NCI-H345 (cell line): ENCODE measurements around the gene STARD7.
"Not testable (repeated sequence)": the region's sequence is repeated elsewhere in the genome, so short reads cannot be mapped to it uniquely, and the experiment has no call there.

Experiments
- DNase-seq: peaks from one replicate; lab custom pipeline; 2025; lab: John Stamatoyannopoulos, UW

Gene STARD7, protein sequence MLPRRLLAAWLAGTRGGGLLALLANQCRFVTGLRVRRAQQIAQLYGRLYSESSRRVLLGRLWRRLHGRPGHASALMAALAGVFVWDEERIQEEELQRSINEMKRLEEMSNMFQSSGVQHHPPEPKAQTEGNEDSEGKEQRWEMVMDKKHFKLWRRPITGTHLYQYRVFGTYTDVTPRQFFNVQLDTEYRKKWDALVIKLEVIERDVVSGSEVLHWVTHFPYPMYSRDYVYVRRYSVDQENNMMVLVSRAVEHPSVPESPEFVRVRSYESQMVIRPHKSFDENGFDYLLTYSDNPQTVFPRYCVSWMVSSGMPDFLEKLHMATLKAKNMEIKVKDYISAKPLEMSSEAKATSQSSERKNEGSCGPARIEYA

DNA sequence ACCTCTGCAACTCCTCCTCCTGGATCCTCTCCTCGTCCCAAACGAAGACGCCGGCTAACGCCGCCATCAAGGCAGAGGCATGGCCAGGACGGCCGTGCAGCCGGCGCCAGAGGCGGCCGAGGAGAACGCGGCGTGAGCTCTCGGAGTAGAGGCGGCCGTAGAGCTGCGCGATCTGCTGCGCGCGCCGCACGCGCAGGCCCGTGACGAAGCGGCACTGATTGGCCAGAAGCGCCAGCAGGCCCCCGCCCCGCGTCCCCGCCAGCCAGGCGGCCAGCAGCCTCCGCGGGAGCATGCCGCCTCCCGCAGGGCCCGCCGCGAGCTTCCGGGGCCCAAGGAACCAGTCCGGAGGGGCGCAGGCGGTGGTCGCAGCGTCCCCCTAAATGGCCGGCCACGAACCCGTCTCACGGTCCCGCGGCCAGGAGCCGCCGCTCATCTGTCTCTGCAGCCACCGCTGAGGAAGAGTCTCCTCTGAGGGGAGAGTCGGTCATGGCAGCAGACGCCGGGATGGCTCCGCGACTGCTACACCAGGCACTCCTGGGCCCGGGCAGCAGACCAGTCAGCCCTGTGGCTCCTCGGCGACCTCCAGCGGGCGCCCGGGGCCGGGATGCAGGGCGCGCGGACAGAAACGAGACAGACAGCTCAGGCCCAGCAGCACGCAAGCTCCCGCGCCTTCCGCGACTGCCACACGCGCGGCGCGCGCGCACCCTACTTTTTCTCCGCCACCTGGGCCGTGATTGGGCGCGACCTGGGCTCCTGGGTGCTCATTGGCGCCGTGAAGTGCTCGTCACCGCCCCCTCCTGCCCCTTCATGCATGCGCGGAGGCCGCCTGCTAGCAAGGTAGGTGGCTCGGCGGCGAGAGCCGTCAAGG lies at the start of gene STARD7:
TSS of gene STARD7 (minus strand) at position 685 of the 868 bp plus-strand sequence. CDS start at position 292, 393 bp downstream.
- DNase-seq: peak; percentile 98

DNA sequence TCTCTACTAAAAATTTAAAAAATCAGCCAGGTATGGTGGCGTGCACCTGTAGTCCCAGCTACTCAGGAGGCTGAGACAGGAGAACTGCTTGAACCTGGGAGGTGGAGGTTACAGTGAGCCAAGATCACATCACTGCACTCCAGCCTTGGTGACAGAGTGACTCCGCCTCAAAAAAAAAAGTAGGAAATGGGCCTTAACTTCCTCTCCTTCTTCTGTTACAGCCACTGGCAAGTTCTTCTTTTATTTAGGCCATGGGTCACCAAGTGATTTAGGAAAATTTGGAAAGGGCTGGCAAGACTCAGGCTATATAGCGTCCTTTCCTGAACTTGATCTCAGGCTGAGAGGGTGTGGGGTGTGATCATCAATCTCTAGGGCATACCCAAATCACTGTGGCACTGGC lies 49.1 kb upstream of the STARD7 start:
- DNase-seq: not testable (repeated sequence)

DNA sequence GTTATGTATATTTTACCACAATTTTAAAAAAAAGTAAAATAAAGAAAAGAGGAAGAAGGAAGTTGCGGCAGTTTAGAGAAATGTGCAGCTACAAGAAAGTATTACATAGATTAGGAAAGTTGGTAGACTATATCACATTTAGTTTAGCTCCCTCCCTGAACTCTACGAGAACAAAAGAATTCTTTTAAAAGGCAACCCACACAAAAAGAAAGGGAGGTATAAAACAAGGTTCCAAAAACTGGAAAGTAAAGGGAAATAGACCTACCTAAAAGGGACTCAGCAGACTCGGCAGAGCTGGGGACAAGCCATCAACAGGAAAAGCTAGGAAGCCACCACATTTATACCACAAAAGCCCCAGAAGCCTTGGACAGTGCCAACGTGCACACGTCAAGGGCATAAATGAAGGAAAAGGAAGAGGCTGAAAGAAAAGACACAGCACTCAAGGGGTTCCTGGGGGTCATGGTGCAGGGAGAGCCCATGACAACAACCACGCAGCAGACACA lies 48.0 kb upstream of the STARD7 start:
- DNase-seq: no peak

DNA sequence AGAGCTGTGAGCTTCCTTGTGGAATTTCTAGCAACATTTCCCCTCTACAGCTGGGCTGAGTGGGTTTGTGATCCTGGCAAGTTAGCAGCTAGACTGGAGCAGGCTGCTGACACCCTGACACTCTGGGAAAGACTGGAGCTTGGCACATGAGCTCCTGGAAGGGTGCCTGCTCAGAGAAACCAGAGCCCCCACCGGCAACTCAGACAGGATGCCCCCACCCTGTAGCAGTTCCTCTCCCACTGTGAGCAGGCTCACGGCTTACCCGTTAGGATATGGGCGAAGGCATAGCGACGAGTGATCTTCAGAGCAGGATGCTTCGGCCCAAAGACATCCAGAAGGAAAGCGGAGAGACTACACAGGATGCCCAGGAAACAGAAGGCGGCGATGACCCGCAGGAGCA lies 45.9 kb upstream of the STARD7 start:
- DNase-seq: no peak

DNA sequence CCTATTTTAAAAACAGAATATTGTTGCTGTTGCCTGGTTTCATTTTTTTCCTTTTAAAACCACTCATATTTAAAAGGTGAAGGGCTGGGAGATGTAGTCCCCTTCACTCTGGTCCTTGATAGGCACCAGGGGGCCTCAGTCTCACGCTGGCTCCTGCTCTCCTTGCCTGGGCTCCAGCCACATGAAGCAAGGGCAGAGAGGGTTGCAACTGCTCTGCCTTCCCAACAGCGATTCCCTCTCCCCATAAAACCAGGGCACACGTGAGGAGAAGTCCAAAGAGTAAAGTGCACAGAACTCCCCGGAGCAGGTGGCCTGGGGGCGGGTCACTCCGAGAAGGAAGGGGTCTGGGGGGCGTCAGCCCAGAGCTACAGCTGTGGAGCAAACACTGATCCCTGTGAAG lies 44.4 kb upstream of the STARD7 start:
- no peak for DNase-seq

DNA sequence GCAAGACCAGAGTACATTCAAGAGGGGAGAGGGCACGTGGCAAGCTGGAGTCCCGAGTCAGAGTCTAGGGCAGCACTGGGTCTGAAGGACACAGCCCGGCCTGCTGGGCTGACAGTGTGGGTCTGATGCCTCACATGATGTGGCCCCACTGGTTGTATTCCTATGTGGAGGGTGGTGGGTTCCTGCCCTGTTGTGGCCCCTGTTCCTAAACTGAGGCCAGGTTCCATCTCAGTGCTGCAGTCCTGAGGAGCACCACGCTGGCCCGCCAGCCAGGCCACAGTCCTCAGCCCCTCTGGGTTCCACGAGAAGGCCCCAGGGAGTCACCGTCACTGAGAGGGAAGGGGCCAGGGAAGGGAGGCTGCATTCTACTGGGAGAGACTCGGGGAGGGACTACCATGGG lies 43.9 kb upstream of the STARD7 start:
- no peak for DNase-seq

DNA sequence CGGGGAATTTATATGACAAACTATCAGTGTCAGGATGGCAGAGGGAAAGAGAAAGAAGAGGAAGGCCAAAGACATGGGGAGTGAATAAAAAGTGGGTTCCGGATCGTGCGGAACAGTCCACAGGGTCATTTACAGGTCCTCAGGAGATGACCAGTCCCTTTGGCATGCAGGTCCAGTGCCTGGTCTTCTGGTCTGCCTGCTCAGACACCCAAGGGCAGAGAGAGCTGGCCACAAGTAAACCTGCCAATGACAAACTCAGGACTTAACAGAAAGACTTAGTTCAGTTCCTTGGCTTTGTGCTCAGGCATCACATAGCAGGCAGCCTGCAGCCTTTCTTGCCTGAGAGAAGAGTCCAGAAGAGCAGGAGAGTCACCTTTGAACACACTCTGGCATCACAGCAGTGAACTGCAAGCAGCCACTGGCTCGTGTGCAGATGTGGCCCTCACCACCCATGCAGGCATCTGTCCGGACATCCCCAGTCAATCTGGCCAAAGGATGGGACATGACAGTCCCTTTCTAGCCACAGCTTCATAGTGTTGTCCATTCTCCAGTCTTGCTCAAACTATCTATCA lies 43.2 kb upstream of the STARD7 start:
- DNase-seq: no peak

DNA sequence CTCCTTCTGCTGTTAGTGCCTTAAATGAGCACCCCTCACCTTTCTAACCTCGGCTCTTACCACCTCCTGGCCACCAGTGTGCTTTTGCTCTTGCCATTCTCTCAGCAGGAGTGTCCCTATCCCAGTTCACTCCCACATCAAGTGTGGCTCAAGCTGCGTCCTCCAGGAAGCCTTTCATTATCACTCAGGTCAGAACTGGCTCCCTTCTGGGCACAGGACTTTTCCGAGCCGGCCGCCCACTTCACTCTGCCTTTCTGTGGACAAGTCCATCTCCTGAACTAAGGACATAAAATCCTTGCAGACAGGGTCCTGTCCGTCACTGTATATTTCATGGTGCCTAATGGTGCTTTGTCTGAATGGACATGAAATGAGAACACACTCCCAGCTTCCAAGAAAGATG lies 41.6 kb upstream of the STARD7 start:
- DNase-seq: no peak

DNA sequence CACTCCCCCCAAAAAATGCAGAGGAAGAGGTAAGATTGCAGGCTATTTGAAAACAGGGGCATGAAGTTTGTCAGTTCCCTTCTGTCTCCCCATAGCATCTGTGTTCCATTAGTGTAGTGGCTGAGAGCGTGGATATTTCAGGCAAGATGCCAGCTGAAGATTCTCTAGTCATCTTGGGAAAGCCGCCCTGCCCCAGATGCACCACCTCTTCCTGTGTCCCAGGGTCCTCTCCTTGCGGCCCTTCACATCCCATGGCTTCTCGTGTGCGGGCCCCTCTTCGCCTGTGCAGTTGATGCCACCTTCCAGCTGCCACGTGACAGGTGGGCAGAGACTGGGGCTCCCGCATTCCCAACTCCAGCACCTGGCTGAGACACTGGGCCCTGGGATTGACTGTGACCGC lies 41.0 kb upstream of the STARD7 start:
- no peak for DNase-seq

DNA sequence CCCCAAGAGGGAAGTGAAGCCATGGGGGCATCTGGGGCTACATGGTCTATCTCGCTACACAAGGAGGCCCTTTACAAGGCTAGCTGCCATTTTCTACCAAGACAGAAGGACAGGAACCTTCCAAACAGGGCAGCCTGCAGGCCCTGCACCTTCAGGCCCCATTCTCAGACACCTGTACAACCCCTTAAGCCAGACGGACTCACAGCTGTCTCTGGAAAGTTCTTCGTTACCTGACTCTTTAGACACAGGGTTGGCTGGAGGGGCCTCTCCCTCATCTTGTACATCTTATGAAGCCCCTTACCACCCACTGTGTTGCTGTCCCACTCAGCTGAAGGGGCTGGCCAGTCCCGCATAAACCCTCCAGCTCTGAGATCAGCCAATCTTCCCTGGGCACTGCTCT lies 40.0 kb upstream of the STARD7 start:
- no peak for DNase-seq

DNA sequence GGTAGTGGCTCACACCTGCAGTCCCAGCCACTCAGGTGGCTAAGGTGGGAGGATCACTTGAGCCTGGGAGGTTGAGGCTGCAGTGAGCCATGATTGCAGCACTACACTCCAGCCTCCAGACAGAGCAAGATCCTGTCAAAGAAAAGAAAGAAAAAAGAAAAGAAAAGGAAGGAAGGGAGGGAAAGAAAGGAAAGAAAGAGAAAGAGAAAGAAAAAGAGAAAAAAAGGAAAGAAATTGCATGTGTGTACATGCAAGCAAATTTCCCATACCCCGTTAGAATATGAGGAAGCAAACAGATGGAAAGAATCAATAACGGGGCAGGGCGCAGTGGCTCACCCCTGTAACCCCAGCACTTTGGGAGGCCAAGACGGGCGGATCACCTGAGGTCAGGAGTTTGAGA lies 39.3 kb upstream of the STARD7 start:
- DNase-seq: no peak

DNA sequence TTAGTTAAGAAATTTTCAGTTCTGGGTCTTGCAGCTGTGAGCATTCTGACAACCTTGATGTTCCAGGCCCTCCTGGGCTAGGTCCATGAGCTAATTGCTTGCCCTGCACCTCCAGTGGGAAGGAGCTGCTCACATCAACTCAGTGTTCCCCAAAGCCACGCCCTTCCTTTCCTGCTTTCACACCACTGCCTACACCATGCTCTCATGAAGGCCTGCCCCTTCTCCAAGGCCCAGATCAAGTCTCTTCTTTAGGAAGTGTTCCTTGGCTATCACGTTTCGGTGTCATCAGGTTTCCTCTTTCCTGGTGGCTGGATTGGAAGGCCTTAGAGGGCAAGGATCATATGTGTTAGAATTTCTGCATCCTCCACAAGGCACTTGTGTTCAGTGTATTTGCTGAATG lies 38.4 kb upstream of the STARD7 start:
- no peak for DNase-seq

DNA sequence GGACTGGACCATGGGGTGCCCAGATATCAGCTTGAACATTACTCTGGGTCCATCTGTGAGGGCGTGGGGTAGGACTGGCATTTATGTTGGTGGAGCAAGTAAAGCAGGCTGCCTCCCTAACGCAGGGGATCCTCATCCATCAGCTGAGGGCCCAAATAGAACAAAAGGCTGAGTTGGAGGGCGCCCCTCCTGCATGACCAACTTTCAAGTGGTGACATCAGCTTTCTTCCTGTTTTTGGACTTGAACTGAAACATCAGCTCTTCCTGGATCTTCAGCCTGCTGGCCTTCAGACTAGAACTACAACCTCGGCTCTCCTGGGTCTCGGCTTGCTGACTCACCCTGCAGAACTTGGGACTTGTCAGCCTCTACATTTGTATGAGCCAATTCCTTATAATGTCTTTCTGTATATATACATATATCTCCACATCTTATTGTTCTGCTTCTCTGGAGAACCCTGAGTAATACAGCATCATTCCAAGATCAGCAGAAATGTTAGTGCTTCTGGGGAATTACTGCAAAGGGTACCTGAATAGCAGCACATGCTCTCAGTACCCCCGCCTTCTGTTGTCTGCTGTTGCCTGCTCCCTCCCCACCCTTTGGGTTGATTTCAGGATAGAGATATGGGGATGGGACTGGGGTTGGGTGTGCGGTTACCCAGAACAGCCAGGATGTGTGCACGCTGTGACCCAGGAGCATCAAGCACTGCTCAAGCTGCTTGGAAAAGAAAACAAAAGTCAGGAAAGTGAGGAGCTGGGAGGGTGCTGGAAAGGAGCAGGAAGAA lies 37.2 kb upstream of the STARD7 start:
- no peak for DNase-seq

DNA sequence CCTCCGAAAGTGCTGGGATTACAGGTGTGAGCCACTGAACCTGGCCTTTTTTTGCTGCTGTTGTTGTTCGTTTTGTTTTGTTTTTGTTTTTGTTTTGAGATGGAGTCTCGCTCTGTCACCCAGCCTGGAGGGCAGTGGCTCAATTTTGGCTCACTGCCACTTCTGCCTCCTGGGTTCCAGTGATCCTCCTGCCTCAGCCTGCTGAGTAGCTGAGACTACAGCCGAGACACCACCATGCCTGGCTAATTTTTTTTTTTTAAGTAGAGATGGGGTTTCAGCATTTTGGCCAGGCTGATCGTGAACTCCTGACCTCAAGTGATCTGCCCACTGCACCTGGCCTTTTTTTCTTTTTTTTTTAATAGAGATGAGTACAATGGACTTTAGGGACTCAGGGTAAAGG lies 35.2 kb upstream of the STARD7 start:
- DNase-seq: no peak

DNA sequence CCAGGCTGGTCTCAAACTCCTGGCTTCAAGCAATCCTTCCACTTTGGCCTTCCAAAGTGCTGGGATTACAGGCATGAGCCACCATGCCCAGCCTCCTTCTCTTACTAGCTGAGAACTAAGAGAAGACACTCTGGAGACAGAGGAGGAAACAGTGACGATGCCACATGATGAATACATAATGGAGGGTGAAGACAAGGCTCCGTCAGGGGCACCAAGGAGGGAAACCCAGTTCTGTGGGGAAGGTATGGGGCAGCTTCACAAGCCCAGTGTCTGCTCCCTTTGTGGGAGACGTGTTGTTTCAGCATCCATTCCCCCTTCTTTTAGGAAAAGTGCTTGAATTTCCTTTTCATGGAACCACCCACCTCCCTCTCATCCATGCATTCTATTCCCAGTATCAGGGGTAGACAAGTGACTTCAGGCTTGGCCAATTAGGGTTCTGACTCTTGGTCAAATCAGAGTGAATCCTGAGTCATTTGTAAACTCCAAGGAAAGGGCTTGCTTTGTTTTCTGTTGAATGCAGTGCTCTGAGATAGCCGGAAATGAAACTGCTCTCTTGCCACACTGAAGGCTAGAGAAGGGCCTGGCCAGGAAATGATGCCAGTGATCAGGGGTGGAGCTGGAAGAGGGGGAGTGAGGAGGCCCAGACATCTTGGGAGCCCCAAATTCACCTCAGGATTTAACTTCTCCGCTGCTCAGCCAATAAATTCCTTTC lies 33.4 kb upstream of the STARD7 start:
- DNase-seq: no peak

DNA sequence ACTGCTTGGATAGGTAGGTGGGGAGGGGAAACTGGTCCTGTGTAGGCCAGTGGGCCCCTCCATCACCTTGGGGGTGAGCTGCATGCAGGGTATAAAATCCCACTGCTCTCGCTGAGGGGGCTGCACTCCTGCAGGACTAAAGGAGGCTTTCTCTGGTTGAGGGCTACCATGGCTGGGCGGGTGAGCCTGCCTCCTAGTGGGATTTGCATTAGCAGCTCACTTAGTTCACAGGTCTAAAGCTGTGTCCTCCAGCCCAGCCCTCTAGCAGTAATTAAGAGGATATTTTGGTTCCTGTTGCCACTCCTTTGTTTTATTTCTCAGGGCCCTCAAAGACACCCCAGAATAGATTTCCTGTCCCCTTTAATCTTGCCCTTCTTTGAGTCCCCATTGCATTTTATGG lies 32.6 kb upstream of the STARD7 start:
- DNase-seq: no peak

DNA sequence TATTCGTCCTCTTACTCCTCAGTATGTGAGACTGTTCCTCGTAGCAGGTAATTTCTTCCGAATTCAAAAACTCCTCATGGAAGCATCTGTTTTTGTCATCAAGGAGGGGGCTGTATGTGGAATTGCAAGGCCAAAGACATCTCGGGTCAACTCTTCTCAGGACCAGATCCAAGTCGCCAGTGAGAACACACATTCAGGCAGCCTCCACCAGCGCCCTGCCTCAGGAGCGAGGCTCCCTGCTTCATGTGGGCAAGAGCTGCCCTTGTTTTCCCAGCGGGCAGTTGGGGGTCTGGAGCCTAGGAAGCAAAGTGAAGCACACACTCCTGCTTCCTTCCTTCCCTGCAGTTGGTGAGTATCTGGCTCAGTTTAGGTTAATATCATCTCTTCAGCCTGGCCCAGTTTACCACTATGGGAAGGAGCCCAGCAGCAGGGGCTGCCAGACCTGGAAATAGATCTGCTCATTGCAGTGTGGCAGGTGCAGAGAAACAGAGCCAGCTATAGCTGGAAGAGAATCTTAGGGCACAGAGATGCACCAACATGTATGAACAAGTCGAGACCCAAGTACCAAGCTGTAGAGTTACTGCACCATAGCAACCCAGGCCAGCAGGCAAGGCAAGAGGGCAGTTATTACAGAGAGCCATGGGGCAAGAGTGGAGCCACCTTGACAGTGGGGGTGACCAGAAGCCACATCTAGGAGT lies 31.9 kb upstream of the STARD7 start:
- DNase-seq: no peak

DNA sequence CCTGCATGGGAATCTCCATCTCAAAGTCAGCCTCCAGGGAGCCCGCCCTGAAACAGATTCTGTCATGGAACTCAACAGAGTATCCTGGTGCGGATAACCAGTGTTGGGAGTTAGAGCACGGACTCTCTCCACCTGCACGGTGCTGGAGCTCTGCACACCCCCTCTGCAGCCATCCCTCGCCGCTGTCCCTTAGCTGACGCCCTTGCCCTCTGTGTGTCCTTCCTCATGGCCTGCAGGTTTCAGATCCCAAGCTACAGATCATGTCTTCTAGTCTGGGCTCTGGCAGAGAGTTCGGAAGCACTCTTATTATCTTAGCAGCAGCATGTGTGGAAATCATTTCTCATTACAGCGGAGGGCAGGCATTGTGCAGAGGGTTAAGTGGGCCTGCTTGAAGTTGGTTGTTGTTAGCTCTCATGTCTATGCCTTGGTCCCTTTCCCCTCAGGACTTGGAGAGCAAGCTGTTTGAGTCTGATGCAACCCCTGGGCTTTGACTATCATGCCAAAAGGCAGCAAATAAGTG lies 31.2 kb upstream of the STARD7 start:
- DNase-seq: no peak

DNA sequence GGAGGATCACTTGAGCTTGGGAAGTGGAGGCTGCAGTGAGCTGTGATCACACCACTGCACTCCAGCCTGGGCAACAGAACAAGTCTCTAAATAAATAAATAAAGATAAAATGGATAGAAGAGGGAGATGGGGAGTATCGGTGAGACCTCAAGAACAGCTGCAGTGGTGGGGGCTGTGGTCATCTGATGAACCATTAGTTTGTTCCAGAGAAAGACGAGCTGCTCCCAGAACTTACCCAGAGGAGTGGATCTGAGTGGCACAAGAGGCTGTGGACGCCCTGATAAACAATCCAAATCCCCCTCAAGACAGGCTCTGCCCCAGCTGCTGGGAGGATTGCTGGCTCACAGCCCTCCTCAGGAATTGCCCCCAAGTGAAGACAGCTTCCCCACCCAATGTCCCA lies 30.5 kb upstream of the STARD7 start:
- DNase-seq: no peak

DNA sequence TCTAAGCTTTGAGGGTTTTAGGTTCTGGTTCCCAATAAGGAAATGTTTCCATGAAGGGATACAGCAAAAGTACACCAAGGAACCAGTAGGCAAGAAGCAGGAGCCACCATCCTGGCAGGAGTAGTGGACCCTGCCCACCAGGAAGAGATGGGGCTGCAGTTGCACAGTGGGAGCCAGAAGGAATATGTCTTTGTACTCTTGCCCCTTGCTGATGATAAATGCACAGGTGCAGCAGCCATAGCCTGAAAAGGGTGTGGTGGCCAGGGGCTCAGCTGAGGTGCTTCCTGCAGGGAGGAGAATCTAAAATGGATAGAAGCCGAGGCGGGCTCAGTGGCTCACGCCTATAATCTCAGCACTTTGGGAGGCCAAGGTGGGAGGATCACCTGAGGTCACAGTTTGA lies 29.6 kb upstream of the STARD7 start:
- DNase-seq: no peak

DNA sequence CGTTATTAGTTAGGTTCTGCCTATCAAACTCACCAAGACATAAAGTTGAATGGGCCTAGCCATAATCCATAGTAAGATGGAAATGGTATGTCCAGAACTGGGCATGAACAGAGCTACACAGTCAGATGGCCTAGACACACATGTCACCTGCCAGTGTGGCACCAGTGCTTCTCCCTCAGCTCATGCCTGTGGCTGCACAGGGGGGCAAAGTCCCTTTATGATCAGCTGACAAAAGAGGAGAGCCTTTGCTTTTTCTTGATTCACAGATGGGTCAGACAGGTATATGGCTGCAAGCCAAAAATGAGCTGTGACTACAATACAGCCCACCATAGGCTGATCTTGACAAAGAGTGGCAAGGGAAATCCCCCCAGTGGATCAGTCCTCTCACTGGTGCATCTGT lies 28.3 kb upstream of the STARD7 start:
- no peak for DNase-seq
